K562 (cell line): Measurements from ENCODE around the gene TEDC1. TPM values are rescaled to one million over a fixed set of nuclear protein-coding genes. Genes with fewer than 3 reads are reported as not detected.

Experiments used
- ATAC-seq: fragments of 200-7000 bp; cut with Tn5 transposase; 3 replicates; pipeline ENCODE4 v1.9.1; 2020; ENCODE audit warnings: moderate library complexity
- BruUV-seq: library from RNA; stranded (reverse); fragments of 400-500 nt; replicated peaks from 2 replicates; lab custom pipeline; 2021; lab: Mats Ljungman, UMichigan
- CTCF ChIA-PET: fragments of 300-600 bp; formaldehyde crosslinking; extraction: SDS; loops from one replicate; lab custom pipeline; 2021; ENCODE audit warnings: low intra/inter-chr PET ratio; lab: Yijun Ruan, JAX
- POLR2A ChIA-PET: fragments of 300-600, 350-650 bp; sonication (Branson Sonifier 250); formaldehyde crosslinking; extraction: SDS; loops from one replicate; lab custom pipeline; 2021; ENCODE audit warnings: antibody characterized with exemption, inconsistent platforms; lab: Yijun Ruan, JAX
- DNase-seq, 4 experiments: peaks; one replicate each; pipeline versions ENCODE4 v3.0.0 to v3.0.0-alpha.2; 2011 to 2018; ENCODE audit warnings: low spot score in 3 of 4, mixed read lengths in 3 of 4; ENCODE audit errors: extremely low read depth in 1 of 4
- FAIRE-seq: peaks from 2 replicates; lab custom pipeline; 2011; peaks lifted over from hg19 to GRCh38; lab: Jason Lieb, UNC
- H2AFZ ChIP-seq: 2 replicates; pipeline ENCODE4 v1.6.0; 2011; ENCODE audit warnings: low read depth, low read length, control low read depth, inconsistent platforms
- H3K27ac ChIP-seq: fragments of 200-600 bp; 3 replicates; pipeline ENCODE4 v1.8.0; 2011; ENCODE audit warnings: low read depth, mild to moderate bottlenecking, control low read depth, inconsistent platforms, low read length, moderate library complexity, mixed read lengths; ENCODE audit errors: extremely low read depth
- H3K27me3 ChIP-seq, 2 experiments: fragments of 300-600 bp in 1 of 2; 2 replicates in 1 of 2; 3 replicates in 1 of 2; pipeline versions ENCODE4 v1.6.0 to v1.8.0; 2011; ENCODE audit warnings: inconsistent platforms in 2 of 2, low read length in 2 of 2, mild to moderate bottlenecking in 1 of 2, mixed read lengths in 1 of 2, moderate library complexity in 1 of 2; ENCODE audit not compliant: control insufficient read depth in 2 of 2, insufficient read depth in 2 of 2
- H3K36me3 ChIP-seq: fragments of 300-600 bp; 3 replicates; pipeline ENCODE4 v1.8.0; 2011; ENCODE audit warnings: mild to moderate bottlenecking, low read length, inconsistent platforms; ENCODE audit not compliant: control insufficient read depth, insufficient read depth
- H3K4me1 ChIP-seq, 2 experiments: fragments of 200-600 bp in 1 of 2; replicated peaks in 1 of 2; 2 replicates in 1 of 2; 3 replicates in 1 of 2; pipeline versions ENCODE4 v1.5.1 to v1.8.0; 2011; ENCODE audit warnings: inconsistent platforms in 2 of 2, low read length in 2 of 2, mild to moderate bottlenecking in 1 of 2, mixed read lengths in 1 of 2, moderate library complexity in 1 of 2; ENCODE audit not compliant: control insufficient read depth in 2 of 2, insufficient read depth in 2 of 2
- H3K4me2 ChIP-seq: 2 replicates; pipeline ENCODE4 v1.6.1; 2011; ENCODE audit warnings: low read length, control low read depth, inconsistent platforms, mixed read lengths; ENCODE audit not compliant: insufficient read depth
- H3K4me3 ChIP-seq: fragments of 200-600 bp; sonication (generic), shearing (Covaris generic); 2 replicates; pipeline ENCODE4 v1.5.1; 2016; ENCODE audit warnings: control low read depth, inconsistent platforms
- H3K79me2 ChIP-seq: fragments of 200-600 bp; 3 replicates; pipeline ENCODE4 v1.8.0; 2011; ENCODE audit warnings: low read length, inconsistent platforms; ENCODE audit not compliant: control insufficient read depth, insufficient read depth
- H3K9ac ChIP-seq, 2 experiments: 2 replicates each; pipeline versions ENCODE4 v1.6.0 to v1.6.1; 2011; ENCODE audit warnings: low read depth in 2 of 2, low read length in 2 of 2, control low read depth in 1 of 2, inconsistent platforms in 1 of 2, mild to moderate bottlenecking in 1 of 2, mixed read lengths in 1 of 2; ENCODE audit not compliant: insufficient read depth in 1 of 2
- H3K9me1 ChIP-seq: one replicate; pipeline ENCODE4 v1.6.0; 2011; ENCODE audit warnings: inconsistent platforms, mild to moderate bottlenecking, low read length, moderate library complexity; ENCODE audit not compliant: control insufficient read depth, insufficient read depth
- H3K9me3 ChIP-seq: replicated peaks from 2 replicates; pipeline ENCODE4 v1.5.1; 2011; ENCODE audit warnings: low read depth, low read length, inconsistent platforms; ENCODE audit not compliant: control insufficient read depth, insufficient read depth
- H4K20me1 ChIP-seq: replicated peaks from 2 replicates; pipeline ENCODE4 v1.6.1; 2011; ENCODE audit warnings: low read length, inconsistent platforms, mixed read lengths; ENCODE audit not compliant: control insufficient read depth, insufficient read depth
- BCL6 ChIP-seq: fragments of 250-450 bp; sonication (Bioruptor Pico); IDR thresholded peaks from 2 replicates; pipeline ENCODE4 v1.4.0; 2020
- C11orf30 ChIP-seq: fragments of 450-650 bp; IDR thresholded peaks from 2 replicates; pipeline ENCODE4 v1.6.1; 2016; ENCODE audit warnings: low read depth, mild to moderate bottlenecking
- HINFP ChIP-seq: fragments of 450-650 bp; conservative IDR thresholded peaks from 2 replicates; pipeline ENCODE4 v1.6.1; 2016; ENCODE audit warnings: missing genetic modification characterization, low read depth, mild to moderate bottlenecking, control low read depth, missing compliant biosample characterization
- NR0B1 ChIP-seq: fragments of 450-650 bp; IDR thresholded peaks from one replicate; pipeline ENCODE4 v1.6.1; 2018; ENCODE audit warnings: mild to moderate bottlenecking, moderate library complexity; ENCODE audit not compliant: partially characterized antibody
- TBP ChIP-seq: optimal IDR thresholded peaks from 2 replicates; pipeline ENCODE3; 2011; ENCODE audit warnings: low read depth, low read length, improper control_type of control experiment
- ZNF280B ChIP-seq: fragments of 250-450 bp; sonication (Bioruptor Pico); IDR thresholded peaks from 2 replicates; pipeline ENCODE4 v1.5.1; 2021; ENCODE audit warnings: mild to moderate bottlenecking
- WGBS: fragments of 100-300 bp; shearing (Covaris generic); methylation state at CpG from one replicate; pipeline ENCODE4 v1.1.6; 2016; ENCODE audit warnings: low coverage, mixed read lengths; ENCODE audit not compliant: insufficient coverage; ENCODE audit errors: missing lambda C conversion rate; 5-methylcytosine and 5-hydroxymethylcytosine counted together
- in situ Hi-C: fragments of 300-500 bp; cut with MboI; formaldehyde crosslinking; loops from 4 replicates; pipeline ENCODE4 v1.15.0; 2018; ENCODE audit warnings: inconsistent platforms, mixed read lengths
- intact Hi-C: fragments of 100-400 bp; cut with micrococcal nuclease; formaldehyde crosslinking; loops from 2 replicates; pipeline ENCODE4 v1.14.2; 2022
- polyA plus RNA-seq, 8 experiments: library from polyadenylated mRNA; depleted of rRNA in 4 of 8; stranded (reverse) in 5 of 8; unstranded in 3 of 8; fragments of >200 nt; fragmentation: Nextera tagmentation in 2 of 8; fragmentation: Illumina TruSeq in 1 of 8; extraction: Ambion mirVana in 2 of 8; extraction: Trizol in 1 of 8; gene quantifications; 2 replicates each; pipeline versions ENCODE4 v1.2.1 to v1.2.3, GENCODE V29; 2011 to 2014; ENCODE audit warnings: inconsistent platforms in 1 of 8, missing spikeins in 1 of 8
- total RNA-seq, 7 experiments: library from RNA; depleted of rRNA in 6 of 7; stranded (reverse); fragments of >200 nt in 6 of 7; fragmentation: Illumina TruSeq in 2 of 7; extraction: Trizol in 2 of 7; gene quantifications; 2 replicates each; pipeline versions ENCODE4 v1.2.1 to v1.2.3, GENCODE V29; 2011 to 2021; ENCODE audit warnings: low replicate concordance in 1 of 7

The TEDC1 gene
- total and polyA plus RNA-seq, 9 of the 15 experiments (the other 6 are each of a cell fraction or from before 2014, with no cell fraction given), result 0.21 to 28.3 (median 5.9) TPM

DNA sequence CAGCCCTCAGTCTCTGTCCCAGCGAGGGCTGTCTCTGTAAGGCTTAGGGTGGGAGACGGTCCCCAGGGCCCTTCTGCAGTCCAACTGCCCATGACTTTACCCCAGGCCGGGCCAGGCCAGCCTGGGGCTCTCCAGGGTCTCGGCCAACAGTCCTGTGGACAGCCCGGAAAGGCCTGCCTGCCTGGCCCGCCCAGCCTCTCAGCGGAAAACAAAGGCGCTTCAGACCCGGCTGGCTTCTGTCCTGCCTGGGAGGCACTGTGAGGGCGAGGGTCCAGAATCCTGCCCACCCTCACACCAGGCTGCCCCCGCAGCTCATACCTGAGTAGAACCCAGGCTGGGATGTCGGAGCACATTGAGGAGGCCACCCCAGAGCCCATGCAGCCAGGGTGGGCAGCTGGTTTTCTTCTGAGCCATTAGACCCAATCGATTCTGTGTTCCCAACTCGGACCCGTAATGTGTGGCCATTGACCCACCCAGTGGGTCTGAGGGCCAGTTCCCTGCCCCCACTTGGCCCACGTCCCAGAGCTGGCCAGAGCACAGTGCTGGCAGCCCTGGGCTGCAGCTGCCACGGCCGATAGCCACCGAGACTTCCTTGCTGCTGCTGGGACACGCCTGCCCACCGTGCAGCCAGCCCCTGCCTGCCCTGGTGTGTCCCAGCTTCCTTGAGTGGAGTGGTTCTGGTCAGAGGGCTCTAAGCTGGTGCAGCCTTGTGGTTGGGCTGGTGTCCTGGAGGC is 14.8 kb upstream of the TEDC1 start (continued):
- TF ChIP-seq ZNF280B, result no peak
- TF ChIP-seq NR0B1, result no peak

DNA sequence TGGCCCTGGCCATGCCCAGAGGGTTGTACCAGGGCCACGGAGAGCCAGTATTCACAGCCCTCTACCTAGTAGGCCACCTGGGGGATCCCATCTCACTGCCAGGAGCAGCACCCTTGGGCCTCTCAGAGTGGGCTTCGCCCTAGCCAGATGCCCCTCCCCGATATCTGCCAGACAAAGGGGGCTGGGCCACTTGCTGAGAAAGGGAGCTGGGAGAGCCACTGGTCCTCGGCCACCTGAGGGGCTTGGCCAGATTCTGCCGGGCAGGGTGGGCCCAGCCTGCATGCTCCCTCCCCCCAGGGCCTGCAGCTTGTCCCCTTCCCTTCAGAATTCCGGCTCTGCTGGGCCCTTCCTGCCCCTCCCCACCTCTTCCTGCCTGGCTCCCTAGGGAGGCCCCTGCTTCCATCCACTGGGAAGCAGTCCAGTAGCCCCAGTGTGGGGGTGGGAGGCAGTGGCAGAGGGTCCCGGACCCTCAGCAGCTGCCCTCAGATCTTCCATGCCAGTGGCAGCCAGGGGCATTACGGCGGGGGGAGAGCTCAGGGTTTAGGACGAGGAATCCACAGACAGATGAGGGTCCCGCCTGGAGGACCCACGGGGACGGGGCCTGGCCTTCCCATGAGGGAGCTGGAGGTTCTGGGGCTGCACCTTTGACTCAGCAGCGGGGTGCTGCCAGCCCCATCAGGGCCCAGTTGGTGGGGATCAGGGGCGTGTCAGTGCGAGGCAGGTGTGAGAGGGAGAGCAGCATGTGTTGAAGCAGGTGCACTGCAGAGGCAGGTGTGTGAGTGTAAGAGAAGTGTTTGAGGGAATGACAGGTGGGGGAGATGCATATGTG is 14.0 kb upstream of the TEDC1 start:
- no peak overlapping the region for H2AFZ ChIP-seq
- H3K27ac ChIP-seq, result no peak overlapping the region
- no peaks in the 10 kb centered on the region for H3K9me1 ChIP-seq
- no peak for DNase-seq
- WGBS, result 58% methylated on average over 11 of the region's 16 CpGs
- no peaks in the 10 kb centered on the region for H3K79me2 ChIP-seq
- H3K4me3 ChIP-seq, result no peak overlapping the region
- POLR2A ChIA-PET, result no interaction called here
- H3K9me3 ChIP-seq, result no peaks in the 10 kb centered on the region
- no peak for ATAC-seq
- peaks cover 2 to 94% of the 10 kb centered on the region in 2 experiments for H3K4me1 ChIP-seq
- H3K27me3 ChIP-seq, result peaks cover 0 to 7% of the 10 kb centered on the region in 2 experiments; a peak in 1 of 5 replicates
- intact Hi-C loops (loop anchor here (10.0 kb wide), 1 partner anchor 48 kb away; the partner anchor contains the start of gene TMEM121), in situ Hi-C loops (no loop called here)
- H4K20me1 ChIP-seq, result no peaks in the 10 kb centered on the region; the same call in 1 of the 2 replicates
- CTCF ChIA-PET, result no interaction called here
- BruUV-seq, result no TSS peak
- no peak for FAIRE-seq
- H3K9ac ChIP-seq, result no peak overlapping the region
- H3K4me2 ChIP-seq, result no peak overlapping the region
- no peaks in the 10 kb centered on the region for H3K36me3 ChIP-seq
- TF ChIP-seq TBP (no peak), C11orf30 (no peak), BCL6 (CRISPR knock-in tag) (no peak), HINFP (tag) (no peak)
